Upper lobe of right lung (tissue), 1 donor: ENCODE measurements around the gene GABBR1. TPM values are rescaled to one million over a fixed set of nuclear protein-coding genes. Genes with fewer than 3 reads are reported as not detected.

Experiments
- ATAC-seq: fragments of 200-7000 bp; cut with Tn5 transposase; one replicate; pipeline ENCODE4 v1.9.1; 2020; ENCODE audit warnings: mild to moderate bottlenecking, moderate library complexity
- DNase-seq: peaks from one replicate; pipeline ENCODE4 v3.0.0-alpha.2; 2020
- H3K27ac ChIP-seq: fragments of 200-600 bp; one replicate; pipeline ENCODE4 v1.8.0; 2022
- H3K27me3 ChIP-seq: fragments of 200-600 bp; one replicate; pipeline ENCODE4 v1.8.0; 2022; ENCODE audit warnings: mild to moderate bottlenecking
- H3K36me3 ChIP-seq: fragments of 200-600 bp; one replicate; pipeline ENCODE4 v1.8.0; 2022
- H3K4me1 ChIP-seq: fragments of 200-600 bp; one replicate; pipeline ENCODE4 v1.8.0; 2022
- H3K4me3 ChIP-seq: fragments of 200-600 bp; one replicate; pipeline ENCODE4 v1.8.0; 2022; ENCODE audit warnings: mild to moderate bottlenecking
- H3K9me3 ChIP-seq: fragments of 200-600 bp; one replicate; pipeline ENCODE4 v1.8.0; 2022
- CTCF ChIP-seq: fragments of 200-600 bp; IDR thresholded peaks from one replicate; pipeline ENCODE4 v1.8.0; 2022; ENCODE audit warnings: antibody characterized with exemption
- intact Hi-C: fragments of 100-400 bp; cut with DNase I; formaldehyde crosslinking; loops from one replicate; pipeline ENCODE4 v1.11.0; 2022
- total RNA-seq: library from RNA; stranded (reverse); fragmentation: NEBNext Ultra II Directional; extraction: Animal tissue kit (Norgen Biotek cat#: 25700); gene quantifications from one replicate; pipeline ENCODE4 v1.2.1, GENCODE V29; 2021
- donor health status: DM: no; HTN: yes; CAD: no; lungs with severe emphysema.

Gene GABBR1
- total RNA-seq, 1 donor from 2014 or later = 40.1 TPM

DNA sequence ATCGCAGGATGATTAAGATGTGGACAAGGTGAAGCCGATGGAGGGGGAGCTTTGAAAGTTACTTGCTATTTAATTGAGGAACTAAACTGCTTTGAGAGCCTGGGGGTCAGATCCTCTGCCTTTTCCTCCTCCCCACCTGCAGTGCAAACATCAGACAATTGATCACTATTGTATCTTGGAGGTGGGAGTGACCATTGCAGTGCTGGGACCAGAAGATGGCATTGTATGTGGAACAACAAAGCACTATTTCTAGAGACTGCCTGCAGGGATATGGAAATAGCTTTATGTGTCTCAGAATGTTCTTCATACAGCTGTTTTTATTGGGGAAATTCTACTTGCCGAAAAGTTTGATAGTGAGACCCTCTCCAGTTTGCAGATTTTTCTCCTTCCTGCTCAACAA is 28.1 kb upstream of the GABBR1 start:
- peaks cover 46% of the 10 kb centered on the region for H3K27me3 ChIP-seq

GRCh38 chr6:29656798-29657197 is 23.8 kb upstream of the GABBR1 start, which contains the start of gene MOG:
MOG (plus strand) TSS chr6:29657092; CDS start chr6:29657210, 118 bp downstream.
- no peaks in the 10 kb centered on the region for H3K9me3 ChIP-seq
- no peak within 1 kb of the TSS for H3K27ac ChIP-seq
- ATAC-seq (no peak), DNase-seq (no peak)
- TF ChIP-seq CTCF = no peak
- H3K27me3 ChIP-seq = peaks cover 23% of the 10 kb centered on the region
- H3K4me1 ChIP-seq = peaks cover 4% of the 10 kb centered on the region
- intact Hi-C loops = no loop called here
- H3K36me3 ChIP-seq = no peaks in the 10 kb centered on the region
- no peak within 1 kb of the TSS for H3K4me3 ChIP-seq

More for the DNA sequence above, 28.1 kb upstream of the GABBR1 start:
- intact Hi-C loops = no loop called here
- Histone ChIP-seq H3K36me3 (no peaks in the 10 kb centered on the region), H3K4me3 (no peak overlapping the region), H3K4me1 (no peaks in the 10 kb centered on the region), H3K27ac (no peak overlapping the region), H3K9me3 (no peaks in the 10 kb centered on the region)
- no peak for TF ChIP-seq CTCF
- DNase-seq (no peak), ATAC-seq (no peak)

DNA sequence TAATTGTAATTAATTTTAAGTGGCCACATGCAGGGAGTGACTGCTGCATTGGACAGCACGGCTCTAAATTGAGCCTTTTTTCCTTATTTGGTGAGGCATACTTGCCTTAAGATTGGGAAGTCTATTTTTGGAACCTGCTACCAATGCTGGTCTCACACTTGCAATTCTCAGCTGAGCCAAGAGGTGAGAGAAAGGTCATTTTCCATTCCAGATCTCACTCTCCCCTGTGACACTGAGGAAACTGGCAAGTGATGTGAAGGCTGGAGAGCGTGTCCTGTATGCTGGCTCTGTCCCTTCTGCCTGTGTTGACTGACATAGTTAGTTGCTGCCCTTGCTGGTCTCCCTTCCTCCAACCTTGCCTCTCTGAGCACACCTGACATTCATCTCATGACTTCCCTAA is 23.2 kb upstream of the GABBR1 start:
- peaks cover 16% of the 10 kb centered on the region for H3K27me3 ChIP-seq
- no peak for ATAC-seq
- intact Hi-C loops = no loop called here

GRCh38 chr6:29655658-29656057 is 22.7 kb upstream of the GABBR1 start:
- DNase-seq = no peak
- intact Hi-C loops = no loop called here
- Histone ChIP-seq H3K4me1 (peaks cover 4% of the 10 kb centered on the region), H3K27ac (no peak overlapping the region), H3K4me3 (no peak overlapping the region), H3K36me3 (no peaks in the 10 kb centered on the region), H3K9me3 (no peaks in the 10 kb centered on the region), H3K27me3 (peaks cover 13% of the 10 kb centered on the region)
- TF ChIP-seq CTCF = no peak
- no peak for ATAC-seq

More for the DNA sequence above, 23.2 kb upstream of the GABBR1 start:
- peaks cover 4% of the 10 kb centered on the region for H3K4me1 ChIP-seq
- no peak for DNase-seq
- H3K9me3 ChIP-seq = no peaks in the 10 kb centered on the region
- no peak overlapping the region for H3K4me3 ChIP-seq
- no peak for TF ChIP-seq CTCF
- H3K27ac ChIP-seq = no peak overlapping the region
- H3K36me3 ChIP-seq = no peaks in the 10 kb centered on the region

GRCh38 chr6:29653452-29654038 is 20.6 kb upstream of the GABBR1 start:
- intact Hi-C loops = no loop called here
- no peak overlapping the region for H3K27ac ChIP-seq
- DNase-seq = no peak

More at GRCh38 chr6:29653452-29654038, 20.6 kb upstream of the GABBR1 start:
- H3K9me3 ChIP-seq = no peaks in the 10 kb centered on the region
- H3K4me3 ChIP-seq = no peak overlapping the region
- no peaks in the 10 kb centered on the region for H3K36me3 ChIP-seq
- peak; percentile 86 for TF ChIP-seq CTCF
- peaks cover 13% of the 10 kb centered on the region for H3K27me3 ChIP-seq
- peak; percentile 52 for ATAC-seq
- peaks cover 4% of the 10 kb centered on the region for H3K4me1 ChIP-seq
